Panc1 (cell line): ENCODE measurements around the gene RHEX.

Experiments
- CTCF ChIP-seq: fragments of 450-650 bp; IDR thresholded peaks from 2 replicates; pipeline ENCODE4 v1.5.1; 2017; ENCODE audit warnings: mild to moderate bottlenecking
- REST ChIP-seq, 2 experiments: IDR thresholded peaks; 2 replicates each; pipeline ENCODE4 v1.6.1; 2011 to 2012; ENCODE audit warnings: low read depth in 2 of 2, control low read depth in 1 of 2, low read length in 1 of 2, mild to moderate bottlenecking in 1 of 2, moderate library complexity in 1 of 2; ENCODE audit not compliant: insufficient read depth in 1 of 2
- TCF7L2 ChIP-seq: IDR thresholded peaks from 2 replicates; pipeline ENCODE4 v1.6.1; 2011; ENCODE audit warnings: mild to moderate bottlenecking, low read depth, low read length, inconsistent platforms

- TF ChIP-seq CTCF: no peak
- TF ChIP-seq REST (IDR thresholded peaks at IDR 0.05; ENCODE audit: insufficient read depth in 1 of 2, low read depth in 2 of 2, low read length in 1 of 2): no peak
- TF ChIP-seq TCF7L2: no peak
Observed at GRCh38 chr1:206079135-206079534, 26.2 kb downstream of the RHEX start.
